ENCODE results near the gene MAP10.
A peak's percentile ranks its signal among the peaks of the same experiment; 100 is the strongest.
"Not testable (repeated sequence)": the region's sequence is repeated elsewhere in the genome, so short reads cannot be mapped to it uniquely, and the experiment has no call there.

MAP10 gene, protein sequence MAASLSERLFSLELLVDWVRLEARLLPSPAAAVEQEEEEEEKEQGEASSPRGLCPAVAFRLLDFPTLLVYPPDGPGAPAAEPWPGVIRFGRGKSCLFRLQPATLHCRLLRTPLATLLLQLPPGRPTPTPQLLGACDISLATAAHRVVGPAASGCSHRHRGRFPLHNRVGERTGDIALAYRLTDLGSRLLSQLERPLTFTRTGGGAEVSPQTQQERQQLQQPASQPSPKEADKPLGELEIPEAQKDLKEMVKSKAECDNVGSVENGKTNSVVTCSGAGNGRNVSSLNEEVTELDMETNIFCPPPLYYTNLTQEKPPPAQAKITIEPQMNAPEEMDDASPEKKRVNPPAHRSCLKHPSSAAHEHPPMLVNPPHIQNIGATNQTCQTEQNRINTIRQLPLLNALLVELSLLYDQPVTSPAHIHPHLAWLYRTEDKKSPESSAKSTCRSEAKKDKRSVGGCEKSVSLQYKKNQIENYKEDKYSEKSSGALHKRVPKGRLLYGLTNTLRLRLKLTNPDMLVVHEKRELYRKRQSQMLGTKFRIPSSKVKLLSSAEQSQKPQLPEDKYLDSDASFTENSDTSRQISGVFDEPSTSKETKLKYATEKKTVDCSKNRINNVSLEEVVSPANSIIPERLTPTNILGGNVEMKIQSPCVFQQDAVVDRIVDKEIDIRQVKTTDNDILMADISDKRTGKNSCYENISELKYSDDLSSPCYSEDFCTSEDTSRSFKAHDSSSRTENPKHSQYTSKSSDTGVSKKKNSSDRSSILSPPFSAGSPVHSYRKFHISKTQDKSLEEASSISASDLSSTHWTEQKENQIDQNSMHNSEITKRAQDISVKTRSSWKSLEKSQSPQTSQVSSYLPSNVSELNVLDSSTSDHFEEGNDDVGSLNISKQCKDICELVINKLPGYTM

DNA sequence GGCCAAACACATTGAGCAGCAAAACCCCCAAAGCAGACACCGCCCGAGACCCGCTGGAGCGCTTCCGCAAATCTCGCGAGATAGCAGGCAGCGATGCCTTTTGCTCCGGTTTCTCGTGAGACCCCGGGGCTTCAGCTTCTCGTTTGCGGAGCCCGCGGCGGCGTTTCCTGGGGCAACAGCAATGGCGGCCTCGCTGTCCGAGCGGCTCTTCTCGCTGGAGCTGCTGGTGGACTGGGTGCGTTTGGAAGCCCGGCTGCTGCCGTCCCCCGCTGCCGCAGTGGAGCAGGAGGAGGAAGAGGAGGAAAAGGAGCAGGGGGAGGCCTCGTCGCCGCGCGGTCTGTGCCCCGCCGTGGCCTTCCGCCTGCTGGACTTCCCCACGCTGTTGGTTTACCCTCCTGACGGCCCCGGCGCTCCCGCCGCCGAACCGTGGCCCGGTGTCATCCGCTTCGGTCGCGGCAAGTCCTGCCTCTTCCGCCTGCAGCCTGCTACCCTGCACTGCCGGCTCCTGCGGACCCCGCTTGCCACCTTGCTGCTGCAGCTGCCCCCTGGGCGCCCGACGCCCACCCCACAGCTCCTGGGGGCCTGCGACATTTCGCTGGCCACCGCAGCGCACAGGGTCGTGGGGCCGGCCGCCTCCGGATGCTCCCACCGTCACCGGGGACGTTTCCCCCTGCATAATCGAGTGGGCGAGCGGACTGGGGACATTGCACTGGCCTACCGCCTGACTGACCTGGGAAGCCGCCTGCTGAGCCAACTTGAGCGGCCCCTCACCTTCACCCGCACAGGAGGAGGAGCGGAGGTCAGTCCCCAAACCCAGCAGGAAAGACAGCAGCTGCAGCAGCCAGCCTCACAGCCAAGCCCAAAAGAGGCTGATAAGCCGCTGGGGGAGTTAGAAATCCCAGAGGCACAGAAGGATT, at the start of gene MAP10:
TSS of gene MAP10 (plus strand) at position 148 of the 917 bp plus-strand sequence. CDS start at position 182, 34 bp downstream.
- DNase-seq = peak; percentile 42

DNA sequence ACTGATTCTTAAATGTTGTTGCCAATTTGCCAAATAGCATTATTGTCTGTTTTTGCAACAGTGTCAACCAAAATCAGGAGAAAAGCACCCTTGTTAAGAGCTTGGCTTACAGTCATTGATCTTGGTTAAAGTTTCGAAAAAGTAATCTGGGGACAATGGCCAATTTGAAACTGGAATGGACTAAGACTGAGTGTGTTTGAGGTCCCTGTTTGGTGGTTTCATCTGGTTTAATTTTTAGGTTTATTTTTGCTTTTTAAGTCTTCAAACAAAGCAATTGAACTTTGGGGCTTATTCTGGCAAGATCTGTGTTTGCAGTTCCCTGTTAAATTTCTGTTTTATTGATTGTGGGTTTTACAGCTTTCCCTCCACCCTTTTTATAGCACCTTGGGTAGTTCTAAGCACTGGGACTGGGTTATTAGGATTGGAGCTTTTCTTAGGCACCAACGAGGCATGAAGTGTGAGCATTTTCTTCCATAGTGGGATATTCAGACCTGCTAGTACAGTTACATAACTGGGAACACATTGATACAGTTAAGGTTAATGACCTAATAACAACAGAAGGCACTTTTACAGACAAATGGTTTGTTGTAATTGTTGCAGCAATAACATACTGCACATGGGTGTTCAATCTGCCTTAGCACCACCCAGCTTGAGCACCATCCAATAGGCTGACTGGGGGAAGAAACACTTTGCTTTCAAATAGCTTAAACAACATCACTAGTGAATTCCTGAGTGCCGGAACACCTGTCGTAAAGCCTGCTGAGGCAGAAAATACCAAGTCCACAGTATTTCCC, 40.6 kb upstream of the MAP10 start:
- DNase-seq = no peak

DNA sequence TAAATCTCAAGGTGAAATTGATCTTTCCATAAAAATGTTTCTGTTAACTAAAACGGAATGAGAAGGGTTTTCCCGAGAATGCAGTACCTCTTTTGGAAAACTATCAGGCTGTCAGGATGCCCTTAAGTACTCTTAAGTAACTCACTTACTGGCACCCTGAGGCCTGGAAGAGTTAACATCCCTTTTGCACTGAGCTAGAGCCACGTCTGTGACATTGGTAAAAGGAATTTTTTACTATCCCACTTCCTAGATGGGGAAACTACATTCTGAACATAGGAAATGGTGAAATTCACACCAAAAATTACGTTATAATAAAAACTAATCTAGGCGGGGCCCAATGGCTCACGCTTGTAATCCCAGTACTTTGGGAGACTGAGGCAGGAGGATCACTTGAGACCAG, 39.7 kb upstream of the MAP10 start:
- no peak for DNase-seq

DNA sequence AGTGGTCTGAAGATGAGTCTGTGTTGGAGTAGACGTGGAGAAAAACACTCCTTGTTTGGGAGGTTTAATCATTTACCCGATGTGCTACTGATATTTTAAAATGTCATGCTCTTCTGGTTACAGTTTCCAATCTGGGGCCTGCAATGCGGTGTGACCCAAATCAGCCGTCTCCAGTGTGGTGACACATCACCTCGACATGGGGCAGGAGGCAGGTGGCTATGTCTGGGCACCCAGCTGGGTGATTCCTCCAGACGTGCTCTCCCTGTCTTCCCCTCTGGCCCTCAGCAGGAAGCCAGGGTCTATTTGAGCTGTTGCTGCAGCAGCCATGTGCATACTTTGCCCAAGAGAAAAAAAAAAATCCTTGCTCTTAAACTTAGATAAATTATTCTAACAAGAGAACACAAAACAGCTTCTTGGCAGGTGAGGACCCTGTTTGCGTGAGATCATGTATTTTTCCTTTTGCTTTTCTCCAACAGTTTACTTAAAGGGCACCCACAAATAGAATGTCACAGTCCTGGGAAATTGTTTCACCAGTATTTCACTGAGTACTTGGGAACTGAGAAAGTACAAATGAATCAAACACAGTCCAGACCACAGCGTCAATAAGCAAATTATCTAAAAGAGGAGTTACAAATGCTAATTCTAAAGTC, 38.9 kb upstream of the MAP10 start:
- no peak for DNase-seq

DNA sequence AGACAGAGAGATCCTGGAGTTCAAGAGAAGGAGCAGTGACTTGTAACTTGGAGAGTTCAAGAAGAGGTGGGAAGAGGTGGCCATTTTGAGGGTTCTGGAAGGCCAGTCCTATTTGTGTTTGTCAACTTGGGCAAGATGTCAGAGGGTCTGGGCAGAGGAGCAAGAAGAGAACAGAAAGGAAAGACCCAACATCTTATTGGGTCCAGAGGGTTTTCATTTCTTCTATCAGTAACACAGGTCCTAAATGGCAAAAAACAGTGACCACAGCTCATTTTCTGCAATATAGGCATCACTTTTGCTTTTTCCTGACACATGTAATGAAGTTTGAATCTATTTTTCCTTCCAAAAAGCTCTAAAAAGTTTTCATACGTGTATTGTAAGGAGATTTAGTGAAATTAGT, 38.3 kb upstream of the MAP10 start:
- no peak for DNase-seq

DNA sequence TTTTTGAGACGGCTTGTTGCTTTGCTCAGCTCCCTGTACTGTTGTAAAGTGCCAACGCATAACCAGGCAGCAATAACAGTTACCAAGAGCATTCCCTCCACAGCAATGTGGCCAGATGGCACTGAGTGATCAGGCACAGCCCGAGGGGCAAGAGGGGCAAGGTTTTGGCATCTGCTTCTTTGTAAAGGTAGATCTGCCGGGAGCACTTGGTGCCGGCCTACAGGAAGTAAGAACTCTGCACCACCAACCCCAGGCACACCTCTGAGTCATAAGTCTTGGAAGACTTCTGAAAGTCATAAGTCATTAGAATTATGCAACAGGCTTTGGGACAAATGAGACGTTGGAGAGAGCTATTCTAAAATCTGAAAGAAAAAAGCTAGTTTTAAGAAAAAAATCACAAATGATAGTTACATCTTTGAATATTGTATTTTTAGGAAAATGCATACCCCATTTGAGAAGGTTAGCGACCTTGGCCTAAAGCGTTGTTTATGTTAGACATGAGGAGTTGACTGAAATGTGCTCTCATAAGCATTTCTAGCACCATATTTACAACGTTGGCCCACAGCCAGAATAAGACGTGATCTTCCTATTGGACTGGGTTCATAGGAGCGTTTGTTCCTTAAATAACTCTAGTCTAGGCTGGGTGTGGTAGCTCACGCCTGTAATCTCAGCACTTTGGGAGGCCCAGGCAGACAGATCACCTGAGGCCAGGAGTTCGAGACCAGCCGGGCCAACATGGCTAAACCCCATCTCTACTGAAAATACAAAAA, 37.7 kb upstream of the MAP10 start:
- DNase-seq = no peak

DNA sequence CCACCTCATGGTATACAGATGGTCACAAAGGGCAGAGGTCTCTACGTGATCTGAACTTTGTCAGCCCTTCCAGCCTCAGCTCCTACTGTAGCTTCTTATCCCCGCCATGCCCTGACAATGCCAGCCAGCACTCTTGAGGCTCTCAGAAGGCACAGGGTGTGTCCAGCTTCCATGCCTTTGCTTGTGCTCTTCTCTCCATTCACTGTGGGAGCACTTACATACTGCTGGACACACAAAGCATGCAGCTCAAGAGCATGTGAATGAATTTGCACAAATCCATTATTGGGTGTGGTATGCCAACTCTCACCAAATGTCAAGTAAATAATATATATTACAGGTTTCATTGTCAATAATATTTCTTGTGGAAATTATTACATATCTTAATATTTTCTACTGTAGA, 36.4 kb upstream of the MAP10 start:
- no peak for DNase-seq

DNA sequence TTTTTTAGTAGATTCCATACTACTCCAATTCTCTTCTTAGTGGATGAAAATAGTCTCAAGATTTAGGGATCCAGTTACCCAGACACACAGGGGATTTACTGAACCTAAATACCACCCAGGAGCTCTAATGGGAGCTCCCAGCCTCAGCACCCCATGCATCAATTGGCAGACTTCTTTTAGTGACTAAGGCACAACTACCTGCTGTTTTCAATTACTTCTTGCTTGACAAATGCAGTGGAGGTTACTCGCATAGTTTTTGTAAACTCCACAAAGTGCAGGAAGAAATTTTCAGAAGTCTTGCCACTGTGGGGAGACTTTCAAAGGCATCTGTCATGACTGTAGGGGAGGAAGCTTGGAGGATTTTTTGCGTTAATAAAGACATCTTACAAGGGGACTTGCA, 35.5 kb upstream of the MAP10 start:
- DNase-seq = no peak

DNA sequence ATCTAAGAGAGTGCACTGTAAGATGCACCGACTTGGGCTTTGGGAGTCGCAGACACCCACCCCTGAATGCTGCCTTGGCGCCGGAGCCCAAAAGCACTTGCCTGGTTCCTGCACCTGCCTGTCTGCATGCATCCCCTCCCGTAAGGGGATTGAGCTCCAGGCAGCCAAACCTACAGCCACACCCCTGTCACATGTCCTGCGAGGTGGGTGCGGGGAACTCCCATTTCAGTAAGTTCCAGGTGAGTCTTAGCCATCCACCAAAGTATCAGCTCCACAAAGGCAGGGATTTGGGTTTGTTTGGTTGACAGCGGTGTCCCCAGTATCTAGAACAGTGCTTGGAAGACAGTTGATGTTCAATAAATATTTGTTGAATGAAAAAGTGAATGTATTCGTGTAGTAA, 31.5 kb upstream of the MAP10 start:
- no peak for DNase-seq

DNA sequence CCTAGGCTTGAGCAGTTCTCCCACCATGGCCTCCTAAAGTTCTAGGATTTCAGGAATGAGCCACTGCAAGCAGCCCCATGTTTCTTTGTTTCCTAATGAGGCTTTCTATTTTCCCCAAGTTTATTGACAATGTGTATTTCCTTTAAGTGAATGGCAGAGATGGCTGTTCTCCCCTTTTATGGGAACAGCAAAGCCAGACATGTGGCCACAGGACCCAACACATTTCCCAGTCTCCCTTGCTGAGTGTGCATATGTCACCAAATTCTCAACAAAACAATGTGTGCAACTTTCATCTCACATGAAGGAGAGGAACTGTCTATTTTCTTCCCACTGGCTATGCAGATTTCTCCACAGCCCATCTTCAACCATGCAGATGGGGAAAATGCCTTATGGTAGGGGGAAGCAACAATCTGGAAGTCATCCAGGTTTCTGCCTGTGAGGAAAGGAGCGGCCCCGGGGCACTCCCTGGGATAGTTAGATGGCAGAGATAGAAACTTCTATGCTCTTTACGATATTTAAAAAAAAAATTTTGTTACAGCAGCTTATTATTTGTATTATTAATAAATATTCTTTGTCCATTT, 28.6 kb upstream of the MAP10 start:
- no peak for DNase-seq

DNA sequence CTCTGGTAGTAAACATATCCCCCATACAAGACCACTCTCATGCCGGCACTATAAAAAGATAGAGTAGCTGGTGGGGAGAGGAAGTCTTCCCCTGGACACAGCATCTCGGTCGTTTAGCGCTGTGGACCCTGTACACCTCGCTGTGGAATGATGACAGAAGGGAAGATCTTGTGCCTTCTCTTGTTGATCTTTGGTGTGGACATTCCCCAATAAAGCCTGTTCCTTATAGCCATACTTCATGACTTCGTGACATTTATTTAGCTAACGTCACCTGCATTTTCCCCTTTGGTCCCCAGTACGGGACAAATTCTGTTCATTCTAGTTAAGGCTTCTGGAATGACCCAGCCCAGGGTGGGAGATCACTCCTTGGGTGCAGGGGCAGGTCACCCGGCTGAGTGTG, 24.9 kb upstream of the MAP10 start:
- DNase-seq = no peak

DNA sequence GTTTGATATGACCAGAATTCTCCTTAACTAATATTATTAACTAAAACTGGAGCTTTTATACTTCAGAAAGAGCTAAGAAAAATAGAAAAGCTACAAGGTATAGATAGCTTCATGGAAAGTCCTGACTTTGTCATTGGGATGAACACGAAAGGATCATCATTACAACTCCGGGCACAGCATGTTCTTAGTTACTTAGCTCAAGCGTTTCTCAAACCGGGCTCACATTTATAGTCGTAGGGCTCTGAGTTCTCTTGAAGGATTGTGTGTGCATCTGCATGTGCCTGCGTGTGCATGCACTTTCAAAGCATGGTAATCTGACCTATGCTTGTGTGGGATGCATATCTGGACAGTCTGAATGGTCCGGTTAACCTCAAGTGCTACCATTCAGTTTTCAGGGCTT, 20.4 kb upstream of the MAP10 start:
- no peak for DNase-seq

DNA sequence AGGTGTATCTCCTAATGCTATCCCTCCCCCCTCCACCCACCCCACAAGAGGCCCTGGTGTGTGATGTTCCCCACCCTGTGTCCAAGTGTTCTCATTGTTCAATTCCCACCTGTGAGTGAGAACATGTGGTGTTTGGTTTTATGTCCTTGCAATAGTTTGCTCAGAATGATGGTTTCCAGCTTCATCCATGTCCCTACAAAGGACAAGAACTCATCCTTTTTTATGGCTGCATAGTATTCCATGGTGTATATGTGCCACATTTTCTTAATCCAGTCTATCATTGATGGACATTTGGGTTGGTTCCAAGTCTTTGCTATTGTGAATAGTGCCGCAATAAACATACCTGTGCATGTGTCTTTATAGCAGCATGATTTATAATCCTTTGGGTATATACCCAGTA, 19.6 kb upstream of the MAP10 start:
- DNase-seq = not testable (repeated sequence)

DNA sequence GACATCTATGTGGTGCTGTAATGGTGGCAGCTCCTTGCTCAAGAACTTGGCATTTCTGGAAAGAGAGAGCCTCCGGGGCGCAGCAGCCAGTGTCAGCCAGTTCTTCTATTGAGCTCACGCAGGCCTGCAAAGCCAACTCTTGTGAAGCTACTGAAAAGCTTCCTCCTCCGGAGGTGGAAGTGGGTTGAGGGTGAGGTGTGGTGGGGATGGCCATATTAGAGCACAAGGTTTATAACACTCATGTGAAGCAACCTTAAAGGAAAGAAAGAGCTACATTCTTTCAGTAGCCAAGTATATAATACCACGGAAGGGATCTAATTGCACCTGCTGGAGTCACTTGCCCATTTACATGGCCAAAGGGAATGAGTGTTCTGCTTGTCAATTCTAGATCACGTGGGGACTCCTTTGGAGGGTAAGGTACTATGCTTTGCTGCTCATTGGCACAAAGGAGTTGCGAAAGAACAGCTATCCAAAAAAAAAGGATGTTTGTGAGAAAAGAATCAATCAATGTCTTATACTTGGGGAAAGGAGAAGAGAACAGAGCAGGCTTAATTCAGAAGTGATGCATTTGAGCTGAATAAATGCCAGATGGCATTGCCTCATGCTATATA, 18.3 kb upstream of the MAP10 start:
- no peak for DNase-seq

DNA sequence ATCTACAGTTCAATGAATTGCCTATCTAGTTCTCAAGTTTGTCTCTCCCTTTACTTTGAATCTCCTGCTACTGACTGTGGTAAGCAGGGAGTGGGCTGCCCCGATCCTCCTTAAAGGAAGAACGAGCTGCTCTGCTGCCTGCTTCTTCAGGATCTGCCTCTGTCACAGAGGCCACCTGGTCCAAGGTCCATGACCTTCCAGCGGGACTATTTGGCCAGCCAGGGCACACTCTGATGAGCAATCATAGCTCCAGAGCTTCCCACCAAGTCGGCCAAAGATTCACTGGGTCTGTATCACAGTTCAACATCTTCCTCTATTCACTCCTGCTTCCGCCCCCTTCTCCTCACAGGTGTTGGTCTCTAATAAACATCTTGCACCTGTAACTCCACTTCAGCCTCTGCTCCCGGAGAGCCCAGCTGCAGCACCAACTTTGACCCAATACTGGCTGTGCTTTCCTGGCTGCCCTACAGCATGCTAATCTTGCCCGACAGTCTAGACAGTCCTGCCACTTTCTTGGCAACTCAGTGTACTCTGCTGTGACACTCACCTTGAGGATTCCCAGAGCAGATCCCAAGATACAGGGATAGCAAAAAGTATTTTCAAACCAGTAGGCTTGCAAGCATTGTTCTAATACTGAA, 16.9 kb upstream of the MAP10 start:
- DNase-seq = no peak

DNA sequence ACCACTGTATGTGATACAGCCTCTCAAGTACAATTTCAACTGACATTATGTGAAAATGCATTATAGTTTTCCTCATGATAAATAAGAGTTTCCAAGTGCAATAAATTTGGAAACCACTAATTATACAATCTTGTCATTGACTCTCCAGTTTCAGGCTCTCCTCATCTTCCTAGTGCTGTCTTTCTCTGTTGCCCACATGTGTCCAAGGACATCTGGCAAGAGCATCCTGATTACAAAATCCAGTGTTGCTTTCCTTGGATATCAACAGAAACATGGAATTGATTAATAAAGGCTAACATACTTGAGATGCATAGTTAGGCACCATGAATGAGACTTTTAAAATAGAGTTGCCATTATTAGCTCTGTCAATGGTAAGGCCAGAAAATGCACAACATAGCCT, 15.6 kb upstream of the MAP10 start:
- no peak for DNase-seq

DNA sequence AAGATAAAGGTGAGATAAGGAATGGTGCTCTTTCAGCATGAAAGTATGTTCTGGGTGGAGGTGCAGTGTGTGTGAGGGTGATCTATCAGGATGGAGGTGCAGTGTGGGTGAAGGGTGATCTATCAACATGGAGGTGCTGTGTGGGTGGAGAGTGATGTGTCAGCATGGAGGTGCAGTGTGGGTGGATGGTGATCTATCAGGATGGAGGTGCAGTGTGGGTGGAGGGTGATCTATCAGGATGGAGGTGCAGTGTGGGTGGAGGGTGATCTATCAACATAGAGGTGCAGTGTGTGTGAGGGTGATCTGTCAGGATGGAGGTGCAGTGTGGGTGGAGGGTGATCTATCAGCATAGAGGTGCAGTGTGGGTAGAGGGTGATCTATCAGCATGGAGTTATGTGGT, 12.3 kb upstream of the MAP10 start:
- DNase-seq = no peak

DNA sequence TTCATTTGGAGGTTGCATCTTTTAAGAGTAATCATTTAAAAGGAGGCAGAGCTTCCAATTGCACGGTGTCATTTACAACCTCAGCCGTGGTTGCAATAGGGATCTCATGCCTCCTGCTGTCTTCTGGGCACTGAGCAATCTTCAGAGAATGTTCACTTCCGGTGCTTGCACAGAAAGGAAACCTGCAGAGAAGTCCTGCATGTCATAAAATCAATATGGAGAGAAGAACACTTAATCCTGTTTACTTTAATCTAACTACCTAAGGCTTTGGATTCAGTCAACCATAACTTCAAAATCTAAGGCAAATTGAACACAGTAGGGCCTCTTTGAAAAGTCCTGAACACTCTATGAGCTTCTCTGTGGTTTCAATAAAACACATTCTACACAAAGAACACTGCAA, 11.3 kb upstream of the MAP10 start:
- DNase-seq = no peak

DNA sequence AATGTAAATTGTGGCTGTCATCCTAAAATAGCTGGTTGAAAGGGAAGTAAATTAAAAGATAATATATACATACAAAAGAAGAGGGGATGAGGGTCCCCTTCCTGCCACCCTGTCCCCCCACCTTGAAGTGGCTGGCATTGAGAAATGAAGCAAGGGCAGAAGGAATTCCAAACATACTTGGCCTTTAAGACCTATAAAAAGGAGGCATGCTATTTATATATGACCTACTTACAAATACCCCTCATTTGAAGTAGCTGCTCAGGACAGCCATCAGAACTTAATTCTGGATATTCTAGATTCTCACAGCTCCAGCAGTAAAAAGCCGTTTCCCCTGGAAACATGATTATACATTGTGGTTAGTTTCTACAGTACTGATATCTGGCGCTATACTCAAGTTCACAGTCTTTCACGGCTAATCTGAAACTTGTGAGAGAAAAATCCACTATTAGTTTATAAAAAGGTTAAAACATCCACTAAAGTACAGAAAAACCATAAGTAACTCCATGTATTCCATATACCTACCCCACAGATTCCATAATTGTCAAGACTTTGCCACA, 9.6 kb upstream of the MAP10 start:
- no peak for DNase-seq

Measured in midbrain (tissue), 1 donor.